ENCODE measurements around the gene COPS3.

GRCh38 chr17:17235212-17236174 is 45.6 kb downstream of the COPS3 start:
- TF ChIP-seq POLR2A (IDR thresholded peaks at IDR 0.05) (no peak), CTCF (IDR thresholded peaks at IDR 0.05) (no peak)
